Measurements from ENCODE around the gene PJVK. TPM values are rescaled to one million over a fixed set of nuclear protein-coding genes. Genes with fewer than 3 reads are reported as not detected.

The PJVK gene
- total RNA-seq, 6 donors from 2014 or later: 1.7 to 3.7 (median 2.1) TPM; not detected in 1

- Histone ChIP-seq H3K4me1 (peaks cover 20 to 26% (median 21%) of the 10 kb centered on the region in 4 donors), H3K27ac (peak overlapping the region; percentile 95 to 97 (median 96)), H3K4me3 (peak overlapping the region; percentile 36 to 88 (median 75)), H3K9me3 (no peaks in the 10 kb centered on the region), H3K27me3 (no peaks in the 10 kb centered on the region), H3K36me3 (peaks cover 14 to 28% (median 18%) of the 10 kb centered on the region in 4 donors)
- DNase-seq (peak in 1 of 2 donors; percentile 25), ATAC-seq (ENCODE audit: low FRiP score in 2 of 2) (no peak)
- peak in 1 of 2 donors; percentile 5 for TF ChIP-seq POLR2AphosphoS5 (IDR thresholded peaks at IDR 0.05)
- no peak for TF ChIP-seq POLR2A (IDR thresholded peaks at IDR 0.05)
- 9 to 15% methylated on average over 18 of the region's 18 CpGs for WGBS, 2 donors
Observed at GRCh38 chr2:178449700-178450523, 1.3 kb upstream of the PJVK start.

- ATAC-seq (ENCODE audit: low FRiP score in 2 of 2): no peak
- Histone ChIP-seq H3K27me3 (no peaks in the 10 kb centered on the region), H3K36me3 (peaks cover 9 to 22% (median 14%) of the 10 kb centered on the region in 4 donors), H3K9me3 (no peaks in the 10 kb centered on the region), H3K27ac (peak overlapping the region; percentile 95 to 97 (median 96)), H3K4me3 (peak overlapping the region; percentile 36 to 88 (median 75)), H3K4me1 (peaks cover 20 to 26% (median 21%) of the 10 kb centered on the region in 4 donors)
- WGBS, 2 donors: 1 to 3% methylated on average over 7 to 10 of the region's 25 CpGs
- DNase-seq: peak in 1 of 2 donors; percentile 87
- TF ChIP-seq POLR2A (IDR thresholded peaks at IDR 0.05) (no peak), EP300 (IDR thresholded peaks at IDR 0.05) (no peak), POLR2AphosphoS5 (IDR thresholded peaks at IDR 0.05) (no peak), CTCF (IDR thresholded peaks at IDR 0.05) (no peak)
Observed at GRCh38 chr2:178450524-178450773, 729 bp upstream of the PJVK start.

DNA sequence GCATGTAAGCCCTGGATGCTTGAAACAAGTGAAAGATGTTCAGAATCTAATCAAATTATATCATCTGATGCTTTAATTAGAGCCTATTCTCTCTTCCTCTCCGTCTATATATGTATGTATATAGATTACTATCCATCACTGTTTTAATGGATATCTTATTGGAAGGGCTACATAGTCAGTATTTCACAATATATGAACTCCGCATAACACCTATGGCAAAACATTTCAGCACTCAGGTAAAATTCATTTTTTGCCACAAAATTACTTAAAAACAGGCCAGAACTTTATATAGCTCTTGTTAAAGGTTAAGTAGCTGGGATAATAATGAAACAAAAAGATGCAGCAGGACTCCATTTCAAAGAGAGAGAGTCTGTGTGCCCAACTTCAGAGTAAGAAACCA lies 1.2 kb downstream of the PJVK start:
- DNase-seq (no peak), ATAC-seq (ENCODE audit: low FRiP score in 2 of 2) (no peak)
- TF ChIP-seq CTCF (IDR thresholded peaks at IDR 0.05) (no peak), POLR2A (IDR thresholded peaks at IDR 0.05) (no peak), POLR2AphosphoS5 (IDR thresholded peaks at IDR 0.05) (no peak), EP300 (IDR thresholded peaks at IDR 0.05) (no peak)
- no peaks in the 10 kb centered on the region for H3K27me3 ChIP-seq
- H3K9me3 ChIP-seq: no peaks in the 10 kb centered on the region
- peaks cover 0 to 8% (median 4%) of the 10 kb centered on the region in 4 donors for H3K36me3 ChIP-seq
- peak overlapping the region in 1 of 4 donors; percentile 80 for H3K4me3 ChIP-seq
- H3K4me1 ChIP-seq: peaks cover 20 to 26% (median 21%) of the 10 kb centered on the region in 4 donors
- WGBS, 2 donors: 92 to 100% methylated on average over 2 of the region's 2 CpGs
- H3K27ac ChIP-seq: peak overlapping the region in 2 of 4 donors; percentile 96 to 97

DNA sequence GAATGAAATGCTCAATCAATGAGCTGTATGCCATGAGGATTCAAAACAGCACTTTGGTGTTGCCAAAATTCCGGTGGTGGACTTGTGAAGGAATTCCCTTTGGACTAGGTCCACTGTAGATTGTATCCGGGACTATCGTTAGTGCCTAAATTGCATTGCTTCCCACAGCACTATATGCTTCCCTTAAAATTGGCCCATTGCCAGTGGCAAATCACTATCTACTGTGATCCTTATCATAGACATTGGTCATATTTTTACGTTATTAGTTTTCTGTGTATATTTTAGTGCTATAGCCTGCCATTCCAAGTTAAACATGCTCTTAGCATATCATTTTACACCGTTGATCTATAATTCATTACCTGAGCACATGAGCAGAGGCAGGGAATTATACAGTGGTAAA lies 1.7 kb downstream of the PJVK start:
- no peak for TF ChIP-seq POLR2A (IDR thresholded peaks at IDR 0.05)
- TF ChIP-seq POLR2AphosphoS5 (IDR thresholded peaks at IDR 0.05): no peak
- no peak for TF ChIP-seq EP300 (IDR thresholded peaks at IDR 0.05)
- no peak for TF ChIP-seq CTCF (IDR thresholded peaks at IDR 0.05)
- WGBS, 2 donors: 64 to 74% methylated on average over 5 of the region's 5 CpGs
- DNase-seq (no peak), ATAC-seq (ENCODE audit: low FRiP score in 2 of 2) (no peak)
- Histone ChIP-seq H3K36me3 (peaks cover 0 to 8% (median 3%) of the 10 kb centered on the region in 4 donors), H3K27ac (no peak overlapping the region), H3K4me3 (no peak overlapping the region), H3K9me3 (no peaks in the 10 kb centered on the region), H3K4me1 (peaks cover 20 to 24% (median 21%) of the 10 kb centered on the region in 4 donors), H3K27me3 (no peaks in the 10 kb centered on the region)

DNA sequence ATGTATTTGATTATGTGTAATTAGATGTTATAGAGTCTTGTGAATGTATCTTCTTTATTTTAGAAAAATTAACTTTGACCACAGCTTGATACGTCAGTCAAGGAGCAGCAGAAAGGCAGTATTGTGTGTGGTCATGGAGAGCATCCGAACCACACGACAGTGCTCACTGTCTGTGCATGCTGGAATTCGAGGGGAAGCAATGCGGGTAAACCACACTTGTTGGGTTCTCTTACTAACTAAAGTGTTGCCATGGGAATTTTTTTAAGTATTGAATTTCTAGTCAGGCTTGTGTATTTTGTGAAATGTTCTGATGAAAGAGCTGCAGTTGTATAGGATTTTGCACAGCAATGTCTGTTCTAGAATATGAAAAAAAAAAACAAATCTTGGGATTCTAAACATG lies 4.8 kb downstream of the PJVK start:
- TF ChIP-seq POLR2A (IDR thresholded peaks at IDR 0.05): no peak
- no peaks in the 10 kb centered on the region for H3K27me3 ChIP-seq
- no peak overlapping the region for H3K27ac ChIP-seq
- no peaks in the 10 kb centered on the region for H3K36me3 ChIP-seq
- H3K9me3 ChIP-seq: no peaks in the 10 kb centered on the region
- ATAC-seq (ENCODE audit: low FRiP score in 2 of 2) (no peak), DNase-seq (no peak)
- peaks cover 0 to 6% (median 2%) of the 10 kb centered on the region in 4 donors for H3K4me1 ChIP-seq
- H3K4me3 ChIP-seq: no peak overlapping the region
- WGBS, 2 donors: 88 to 94% methylated on average over 5 of the region's 5 CpGs
